Activated T-cell treated with anti-CD3 and anti-CD28 coated beads, Interleukin-2, amount 50 U/mL, for 4 hours (primary cell): ENCODE results near the gene AZIN2. TPM values are rescaled to one million over a fixed set of nuclear protein-coding genes. Genes with fewer than 3 reads are reported as not detected.

Experiments
- ATAC-seq, 2 donors: fragments of 200-7000 bp; cut with Tn5 transposase; one replicate each; pipeline ENCODE4 v1.10.0; 2021
- DNase-seq: peaks from one replicate; pipeline ENCODE4 v3.0.0-alpha.2; 2020
- H3K27me3 Mint-ChIP-seq: one replicate; pipeline ENCODE4 v1.8.0; 2021; ENCODE audit warnings: low read depth, mixed read lengths
- H3K36me3 Mint-ChIP-seq: one replicate; pipeline ENCODE4 v1.8.0; 2022; ENCODE audit warnings: mixed read lengths; ENCODE audit not compliant: insufficient read depth
- H3K4me1 Mint-ChIP-seq: one replicate; pipeline ENCODE4 v1.8.0; 2021; ENCODE audit warnings: low read depth, mixed read lengths
- H3K4me3 Mint-ChIP-seq: one replicate; pipeline ENCODE4 v1.8.0; 2021; ENCODE audit warnings: mild to moderate bottlenecking, moderate library complexity, mixed read lengths
- H3K9me3 Mint-ChIP-seq: one replicate; pipeline ENCODE4 v1.8.0; 2021; ENCODE audit warnings: mixed read lengths
- total RNA-seq, 3 donors: library from RNA; stranded (reverse); gene quantifications; one replicate each; pipeline ENCODE4 v1.2.1, GENCODE V29; 2021

The AZIN2 gene
- total RNA-seq, 3 donors from 2014 or later = 0.30 to 2.2 (median 1.4) TPM

- no peaks in the 10 kb centered on the region for H3K9me3 Mint-ChIP-seq
- ATAC-seq = no peak
- peaks cover 8% of the 10 kb centered on the region for H3K36me3 Mint-ChIP-seq
- no peak for DNase-seq
- no peak overlapping the region for H3K4me3 Mint-ChIP-seq
- H3K4me1 Mint-ChIP-seq = no peaks in the 10 kb centered on the region
- H3K27me3 Mint-ChIP-seq = no peaks in the 10 kb centered on the region
Observed at GRCh38 chr1:33153650-33154049, 72.7 kb downstream of the AZIN2 start.

- Mint-ChIP-seq H3K9me3 (no peaks in the 10 kb centered on the region), H3K27me3 (no peaks in the 10 kb centered on the region)
Observed at GRCh38 chr1:33155877-33156538, 75.1 kb downstream of the AZIN2 start.

GRCh38 chr1:33157131-33157530 is 76.2 kb downstream of the AZIN2 start:
- Mint-ChIP-seq H3K4me3 (no peak overlapping the region), H3K27me3 (no peaks in the 10 kb centered on the region), H3K36me3 (peaks cover 17% of the 10 kb centered on the region), H3K4me1 (no peaks in the 10 kb centered on the region), H3K9me3 (no peaks in the 10 kb centered on the region)
- ATAC-seq = no peak
- no peak for DNase-seq

More at GRCh38 chr1:33155877-33156538, 75.1 kb downstream of the AZIN2 start:
- DNase-seq (no peak), ATAC-seq (no peak)
- Mint-ChIP-seq H3K4me3 (no peak overlapping the region), H3K36me3 (peaks cover 14% of the 10 kb centered on the region), H3K4me1 (no peaks in the 10 kb centered on the region)

GRCh38 chr1:33158366-33158765 is 77.4 kb downstream of the AZIN2 start:
- no peaks in the 10 kb centered on the region for H3K27me3 Mint-ChIP-seq
- DNase-seq (no peak), ATAC-seq (no peak)
- H3K4me3 Mint-ChIP-seq = no peak overlapping the region
- H3K4me1 Mint-ChIP-seq = no peaks in the 10 kb centered on the region
- peaks cover 17% of the 10 kb centered on the region for H3K36me3 Mint-ChIP-seq
- H3K9me3 Mint-ChIP-seq = no peaks in the 10 kb centered on the region

GRCh38 chr1:33159577-33159976 is 78.6 kb downstream of the AZIN2 start:
- H3K36me3 Mint-ChIP-seq = peaks cover 16% of the 10 kb centered on the region
- H3K4me3 Mint-ChIP-seq = no peak overlapping the region
- H3K27me3 Mint-ChIP-seq = no peaks in the 10 kb centered on the region
- no peaks in the 10 kb centered on the region for H3K9me3 Mint-ChIP-seq
- DNase-seq (no peak), ATAC-seq (no peak)
- no peaks in the 10 kb centered on the region for H3K4me1 Mint-ChIP-seq

GRCh38 chr1:33161061-33161681 is 80.2 kb downstream of the AZIN2 start:
- Mint-ChIP-seq H3K36me3 (peaks cover 20% of the 10 kb centered on the region), H3K9me3 (no peaks in the 10 kb centered on the region), H3K4me3 (no peak overlapping the region), H3K27me3 (no peaks in the 10 kb centered on the region), H3K4me1 (peaks cover 2% of the 10 kb centered on the region)
- DNase-seq (no peak), ATAC-seq (no peak)

- Mint-ChIP-seq H3K36me3 (peaks cover 24% of the 10 kb centered on the region), H3K4me3 (no peak overlapping the region), H3K4me1 (peaks cover 2% of the 10 kb centered on the region), H3K9me3 (no peaks in the 10 kb centered on the region), H3K27me3 (no peaks in the 10 kb centered on the region)
- ATAC-seq = no peak
- DNase-seq = no peak
Observed at GRCh38 chr1:33162141-33162540, 81.2 kb downstream of the AZIN2 start.

- H3K27me3 Mint-ChIP-seq = no peaks in the 10 kb centered on the region
- DNase-seq = no peak
- no peaks in the 10 kb centered on the region for H3K9me3 Mint-ChIP-seq
- ATAC-seq = no peak
- H3K36me3 Mint-ChIP-seq = peaks cover 30% of the 10 kb centered on the region
- H3K4me3 Mint-ChIP-seq = no peak overlapping the region
- H3K4me1 Mint-ChIP-seq = peaks cover 3% of the 10 kb centered on the region
Observed at GRCh38 chr1:33163621-33164519, 82.9 kb downstream of the AZIN2 start.

GRCh38 chr1:33165209-33165608 is 84.3 kb downstream of the AZIN2 start:
- H3K27me3 Mint-ChIP-seq = no peaks in the 10 kb centered on the region
- H3K9me3 Mint-ChIP-seq = no peaks in the 10 kb centered on the region
- peaks cover 25% of the 10 kb centered on the region for H3K36me3 Mint-ChIP-seq
- no peak overlapping the region for H3K4me3 Mint-ChIP-seq
- DNase-seq (no peak), ATAC-seq (no peak)
- H3K4me1 Mint-ChIP-seq = peaks cover 3% of the 10 kb centered on the region

- DNase-seq = no peak
- ATAC-seq = no peak
- H3K36me3 Mint-ChIP-seq = peaks cover 25% of the 10 kb centered on the region
- H3K4me1 Mint-ChIP-seq = peaks cover 3% of the 10 kb centered on the region
- no peaks in the 10 kb centered on the region for H3K27me3 Mint-ChIP-seq
- H3K9me3 Mint-ChIP-seq = no peaks in the 10 kb centered on the region
- H3K4me3 Mint-ChIP-seq = no peak overlapping the region
Observed at GRCh38 chr1:33165809-33166208, 84.9 kb downstream of the AZIN2 start.

GRCh38 chr1:33167650-33168447 is 86.9 kb downstream of the AZIN2 start:
- DNase-seq (no peak), ATAC-seq (no peak)
- Mint-ChIP-seq H3K9me3 (no peaks in the 10 kb centered on the region), H3K36me3 (peaks cover 22% of the 10 kb centered on the region), H3K4me1 (peaks cover 12% of the 10 kb centered on the region), H3K4me3 (no peak overlapping the region), H3K27me3 (no peaks in the 10 kb centered on the region)

- H3K4me3 Mint-ChIP-seq = no peak overlapping the region
- no peaks in the 10 kb centered on the region for H3K9me3 Mint-ChIP-seq
- H3K4me1 Mint-ChIP-seq = peaks cover 17% of the 10 kb centered on the region
- DNase-seq = no peak
- no peak for ATAC-seq
- peaks cover 20% of the 10 kb centered on the region for H3K36me3 Mint-ChIP-seq
- H3K27me3 Mint-ChIP-seq = no peaks in the 10 kb centered on the region
Observed at GRCh38 chr1:33168556-33169289, 87.8 kb downstream of the AZIN2 start.

GRCh38 chr1:33169290-33170055 is 88.5 kb downstream of the AZIN2 start:
- H3K36me3 Mint-ChIP-seq = peaks cover 20% of the 10 kb centered on the region
- DNase-seq = no peak
- no peaks in the 10 kb centered on the region for H3K9me3 Mint-ChIP-seq
- no peak for ATAC-seq
- no peak overlapping the region for H3K4me3 Mint-ChIP-seq
- H3K4me1 Mint-ChIP-seq = peaks cover 17% of the 10 kb centered on the region
- H3K27me3 Mint-ChIP-seq = no peaks in the 10 kb centered on the region
